A549 (cell line): ENCODE measurements around the gene EIF3B.

Source experiments
- BHLHE40 ChIP-seq: IDR thresholded peaks from 2 replicates; pipeline ENCODE4 v1.6.1; 2012; ENCODE audit warnings: low read depth, low read length, inconsistent platforms
- CBX8 ChIP-seq: fragments of 200-600 bp; sonication (generic); IDR thresholded peaks from 2 replicates; pipeline ENCODE4 v1.6.1; 2016
- CEBPB ChIP-seq, 2 experiments: fragments of >200 bp in 1 of 2; sonication (Bioruptor Twin) in 1 of 2; formaldehyde crosslinking in 1 of 2; IDR thresholded peaks; 2 replicates each; pipeline ENCODE4 v1.6.1; 2012 to 2016
- CTCF ChIP-seq: fragments of >200 bp; sonication (Bioruptor Twin); formaldehyde crosslinking; IDR thresholded peaks from 3 replicates; pipeline ENCODE4 v1.5.1; 2016
- E2F6 ChIP-seq: IDR thresholded peaks from 2 replicates; pipeline ENCODE4 v1.6.1; 2012; ENCODE audit warnings: low read depth, borderline replicate concordance
- ELK1 ChIP-seq: fragments of 150-350 bp; IDR thresholded peaks from 2 replicates; pipeline ENCODE4 v1.6.1; 2014; ENCODE audit warnings: low read depth, mild to moderate bottlenecking, low read length
- FOSL2 ChIP-seq, 2 experiments: fragments of 450-650 bp in 1 of 2; fragments of >200 bp in 1 of 2; sonication (Bioruptor Twin) in 1 of 2; formaldehyde crosslinking; IDR thresholded peaks; 2 replicates each; pipeline versions ENCODE4 v1.5.0 to v1.6.1; 2016 to 2020; ENCODE audit warnings: mild to moderate bottlenecking in 1 of 2, moderate library complexity in 1 of 2
- POLR2A ChIP-seq: IDR thresholded peaks from 2 replicates; pipeline ENCODE4 v1.6.1; 2012; ENCODE audit warnings: mild to moderate bottlenecking, low read length
- RCOR1 ChIP-seq: fragments of 150-350 bp; IDR thresholded peaks from 2 replicates; pipeline ENCODE4 v1.6.1; 2014; ENCODE audit warnings: antibody characterized with exemption, low read length, low read depth

GRCh38 chr7:2353936-2354185, 766 bp upstream of the EIF3B start:
- TF ChIP-seq ELK1 (no peak), POLR2A (peak; percentile 98), CTCF (no peak), E2F6 (peak; percentile 100), RCOR1 (no peak), BHLHE40 (no peak), FOSL2 (IDR thresholded peaks at IDR 0.05) (no peak), FOSL2 (CRISPR knock-in tag; IDR thresholded peaks at IDR 0.05) (peak; percentile 24; the same call in 1 of the 2 replicates), CEBPB (IDR thresholded peaks at IDR 0.05) (no peak), CBX8 (no peak)
